DMS79 treated with DMSO at 0.1 percent for 48 hours (cell line): Measurements from ENCODE around the gene TGFBR1.

Source experiments
- DNase-seq: peaks from one replicate; lab custom pipeline; 2025; lab: John Stamatoyannopoulos, UW

TGFBR1 gene

DNA sequence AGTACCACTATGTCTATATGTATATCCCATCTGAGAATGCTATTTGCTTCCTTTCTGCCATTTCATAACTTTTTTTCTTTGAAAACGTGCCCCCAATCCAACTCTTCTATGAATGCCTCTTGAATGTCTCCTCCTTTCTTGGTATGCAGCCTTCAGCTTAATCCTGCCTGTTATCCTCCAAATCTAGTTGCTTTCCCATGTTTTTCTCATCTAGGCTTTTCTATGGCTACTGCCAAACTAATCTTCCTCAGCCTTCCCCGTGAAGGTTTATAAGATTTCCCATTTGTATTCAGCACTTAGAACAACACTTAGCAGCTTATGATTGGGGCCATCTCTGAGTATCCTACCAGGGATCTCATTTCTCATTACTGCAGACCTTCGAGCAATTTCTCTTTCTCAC lies 2.5 kb downstream of the TGFBR1 start:
- DNase-seq: no peak

DNA sequence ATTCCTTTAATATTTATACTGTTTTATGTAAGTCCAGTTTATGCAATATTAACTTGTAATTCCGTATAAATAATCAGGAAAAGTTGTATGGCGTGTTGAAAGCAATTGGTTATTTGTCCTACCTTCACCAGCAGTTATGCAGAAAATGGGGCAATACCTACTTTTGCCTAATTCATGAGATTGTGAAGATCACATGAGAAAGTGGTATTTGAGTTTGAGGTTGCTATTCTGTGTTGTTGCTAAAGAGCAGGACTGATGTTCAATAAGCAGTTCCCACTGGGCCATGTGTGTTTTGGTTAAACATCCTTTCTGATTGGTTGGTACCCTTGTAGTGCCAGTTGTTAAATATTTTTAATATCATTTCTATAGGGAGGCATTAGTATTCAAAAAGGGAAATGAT lies 3.2 kb downstream of the TGFBR1 start:
- DNase-seq: no peak

DNA sequence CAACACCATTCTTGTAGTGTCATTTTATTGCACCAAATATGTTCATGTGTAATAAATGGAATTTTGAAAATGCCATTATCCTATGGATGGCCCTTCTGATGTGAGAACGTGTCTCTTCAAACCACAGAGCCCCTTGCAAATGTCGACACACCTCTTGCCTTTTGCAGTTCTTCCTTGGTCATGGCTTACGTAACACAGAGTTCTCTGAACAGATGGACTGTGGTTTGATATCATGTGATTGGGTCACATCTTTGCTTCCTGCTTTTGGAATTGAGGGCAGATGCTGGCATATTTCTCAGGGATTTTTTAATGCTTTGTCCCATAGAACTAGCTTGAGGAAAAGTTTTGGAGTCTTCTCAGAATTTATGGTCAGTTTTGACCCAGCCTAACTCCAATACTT lies 4.6 kb downstream of the TGFBR1 start:
- no peak for DNase-seq

DNA sequence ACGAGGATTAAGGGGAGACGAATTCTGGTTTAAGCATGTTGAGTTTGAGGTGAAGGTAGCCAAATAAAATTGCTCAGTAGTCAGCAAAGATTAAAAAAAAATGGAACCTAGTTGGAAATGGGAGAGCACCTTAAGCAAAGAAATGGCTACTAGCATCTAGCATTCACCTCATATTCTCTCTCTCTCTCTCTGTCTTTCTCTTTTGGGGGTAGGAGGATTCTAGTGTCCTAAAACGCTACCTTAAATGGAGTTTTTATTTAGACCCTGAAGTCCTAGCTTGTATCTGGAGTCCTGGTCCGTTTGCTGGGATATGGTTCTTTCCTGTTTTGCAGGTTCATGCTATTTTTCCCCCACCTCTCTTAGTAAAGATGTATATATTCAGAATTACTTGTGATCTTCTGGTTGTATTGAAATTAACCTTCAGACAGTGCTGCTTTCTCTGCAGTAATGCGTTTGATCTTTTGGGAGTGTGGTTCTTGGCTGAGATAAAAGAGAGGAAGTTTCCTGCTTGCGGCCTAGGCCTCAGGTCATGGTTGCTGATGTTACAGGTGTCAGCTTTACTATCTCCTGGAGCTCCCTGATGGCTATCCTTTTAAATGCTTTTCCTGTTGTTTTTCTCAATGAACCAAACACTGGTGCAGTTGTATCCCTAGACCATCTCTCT lies 8.0 kb downstream of the TGFBR1 start:
- DNase-seq: no peak

DNA sequence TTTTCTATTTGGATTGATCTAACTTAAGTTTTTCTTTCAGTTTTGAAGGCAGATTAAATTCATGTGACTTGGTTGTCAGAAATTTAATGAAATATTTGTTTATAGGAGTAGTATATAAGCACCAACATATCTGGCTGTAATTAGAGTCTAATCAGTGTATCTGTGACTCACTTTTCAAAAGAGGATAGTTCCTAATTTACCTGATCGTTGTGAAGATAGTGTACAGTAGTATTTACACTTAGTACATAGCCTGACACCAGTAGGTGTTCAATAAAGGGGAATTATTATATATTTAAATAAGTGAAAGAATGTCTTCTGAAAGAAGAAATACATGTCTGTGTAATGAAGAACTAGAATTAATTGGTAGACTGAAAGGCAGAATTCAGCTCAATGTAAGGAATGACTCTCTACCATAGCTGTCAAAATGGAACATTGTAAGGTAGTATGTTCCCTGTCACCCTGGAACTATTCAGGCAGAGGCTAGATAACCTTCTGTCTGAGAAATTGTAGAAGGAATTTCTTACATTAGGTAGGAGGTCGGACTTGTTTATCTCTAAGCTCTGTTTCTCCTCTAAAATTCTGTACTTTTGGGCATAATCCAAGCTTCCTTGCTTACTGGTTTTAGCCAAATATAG lies 8.6 kb downstream of the TGFBR1 start:
- DNase-seq: no peak

DNA sequence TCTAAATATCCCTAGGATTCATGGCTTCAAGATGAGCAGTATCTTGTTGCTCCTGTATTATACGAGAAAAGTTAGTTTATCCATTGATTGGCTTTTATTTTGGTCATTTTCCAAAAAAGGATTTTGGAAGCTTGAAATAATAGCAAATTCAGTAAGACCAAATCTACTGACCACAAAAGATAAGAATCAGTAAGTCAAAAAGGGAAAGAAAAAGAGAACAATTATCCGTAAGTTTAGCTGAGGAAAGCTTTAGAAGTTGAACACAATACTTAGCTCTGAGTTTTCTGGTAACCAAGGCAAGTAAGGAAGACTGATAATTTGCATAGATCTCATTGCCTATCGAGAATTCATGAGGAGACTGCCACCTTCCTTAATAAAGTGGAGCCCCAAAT lies 9.1 kb downstream of the TGFBR1 start:
- no peak for DNase-seq

DNA sequence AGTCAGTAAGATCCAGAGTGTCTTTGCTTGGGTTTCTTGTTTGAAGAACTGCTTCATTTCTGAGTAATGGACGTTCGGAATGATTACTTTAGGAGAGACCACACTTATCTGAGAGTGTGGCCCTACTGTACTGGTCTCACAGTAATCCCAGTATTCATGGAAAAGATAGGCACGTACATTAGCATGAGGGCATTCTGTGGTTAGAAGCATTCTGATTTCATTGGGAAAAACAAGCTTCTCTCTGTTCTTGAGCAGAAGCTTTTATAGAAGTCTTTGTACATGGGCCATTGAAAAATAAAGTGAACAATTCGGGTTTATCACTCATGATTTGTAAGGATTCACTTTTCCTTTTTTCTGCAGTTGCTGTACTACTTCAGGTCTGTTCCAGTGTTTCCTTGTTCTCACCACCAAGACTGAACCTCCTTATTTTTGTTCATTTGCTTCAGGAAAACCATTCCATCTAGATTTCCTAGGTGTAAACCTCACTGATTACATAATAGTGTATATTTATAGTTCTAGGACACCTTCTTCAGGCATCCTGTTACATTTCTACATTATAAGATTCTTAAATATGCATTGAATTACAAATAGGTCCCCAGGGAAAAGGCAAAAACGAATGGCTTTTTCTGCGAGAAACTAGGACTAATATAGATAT lies 10.1 kb downstream of the TGFBR1 start:
- no peak for DNase-seq

DNA sequence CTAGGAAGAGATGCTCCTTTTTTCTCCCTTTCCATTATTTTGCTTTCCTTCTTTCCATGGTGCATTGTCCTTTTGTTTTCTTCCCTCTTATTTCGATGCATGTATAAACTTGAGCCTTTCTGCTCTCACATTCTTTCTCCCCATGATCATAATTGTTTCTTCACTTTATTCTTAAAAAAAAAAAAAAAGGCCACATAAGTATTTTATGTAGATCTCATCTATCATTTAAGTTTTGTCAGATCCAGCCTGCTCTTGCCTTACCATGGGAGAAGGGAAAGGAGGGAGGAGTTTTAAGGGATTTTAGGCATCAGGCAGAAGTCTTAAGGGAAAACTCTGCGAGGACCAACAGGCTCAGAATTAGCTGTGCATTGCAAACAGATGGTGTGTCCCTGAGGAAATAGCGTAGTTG lies 11.1 kb downstream of the TGFBR1 start:
- DNase-seq: no peak

DNA sequence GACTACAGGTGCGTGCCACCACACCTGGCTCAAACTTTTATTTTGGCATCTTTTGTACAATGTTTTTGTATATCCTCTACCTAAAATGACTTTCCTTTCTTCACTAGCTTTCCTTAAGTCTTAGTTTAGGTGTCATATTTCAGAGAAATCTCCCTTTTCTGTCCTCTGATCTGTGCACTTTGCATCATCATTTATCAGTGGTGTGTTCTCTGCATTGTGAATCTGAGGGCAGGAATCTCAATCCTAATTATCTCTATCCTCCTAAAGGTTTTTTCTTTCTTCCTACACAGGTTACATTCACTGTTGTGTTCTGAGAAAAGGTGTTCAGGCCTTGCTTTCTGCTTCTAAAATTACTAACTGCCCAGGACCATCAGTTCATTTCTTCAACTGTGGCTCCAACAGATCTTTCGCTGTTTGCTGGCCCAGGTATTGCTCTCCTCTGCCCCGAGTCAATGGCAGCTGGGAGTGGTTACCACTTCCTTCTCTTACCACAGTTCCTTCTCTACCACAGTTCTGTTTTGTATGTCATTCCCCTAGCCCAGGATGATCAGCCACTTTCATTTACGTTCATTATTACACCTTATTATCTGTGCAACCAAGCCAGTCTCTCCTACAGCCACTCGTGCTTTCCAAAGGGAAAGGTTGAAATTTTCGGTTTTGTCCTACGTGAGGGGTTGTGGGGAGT lies 14.0 kb downstream of the TGFBR1 start:
- no peak for DNase-seq

DNA sequence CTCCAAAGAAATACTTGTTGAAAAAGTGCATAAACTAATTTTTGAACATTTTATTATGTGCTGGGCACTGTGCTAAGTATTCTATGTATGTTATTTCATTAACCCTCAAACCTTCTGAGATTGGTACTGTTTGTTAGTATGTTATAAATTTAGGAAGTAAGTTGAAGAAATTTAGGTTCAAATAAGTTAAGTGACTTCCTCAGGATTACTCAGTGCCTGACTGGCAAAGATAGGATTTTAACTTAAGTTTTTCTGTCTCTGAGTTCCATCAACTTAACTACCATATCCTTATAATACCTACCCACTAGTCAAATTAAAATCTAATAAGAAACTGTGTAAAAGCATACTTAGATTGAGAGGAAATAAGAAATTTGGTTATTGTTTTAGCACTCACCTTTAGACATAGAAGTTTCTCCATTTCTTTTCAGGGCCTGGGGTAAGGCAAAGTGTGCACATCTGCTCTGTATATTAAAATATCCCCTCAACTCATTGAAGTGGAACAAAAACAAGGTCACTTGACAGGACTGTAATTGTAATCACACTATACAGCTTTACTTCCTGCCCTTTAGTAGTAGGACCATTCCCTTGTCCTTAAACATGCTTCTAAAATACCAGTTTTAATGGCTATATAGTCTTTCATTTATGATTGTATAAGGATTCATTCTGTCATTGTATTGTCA lies 15.2 kb downstream of the TGFBR1 start:
- no peak for DNase-seq

DNA sequence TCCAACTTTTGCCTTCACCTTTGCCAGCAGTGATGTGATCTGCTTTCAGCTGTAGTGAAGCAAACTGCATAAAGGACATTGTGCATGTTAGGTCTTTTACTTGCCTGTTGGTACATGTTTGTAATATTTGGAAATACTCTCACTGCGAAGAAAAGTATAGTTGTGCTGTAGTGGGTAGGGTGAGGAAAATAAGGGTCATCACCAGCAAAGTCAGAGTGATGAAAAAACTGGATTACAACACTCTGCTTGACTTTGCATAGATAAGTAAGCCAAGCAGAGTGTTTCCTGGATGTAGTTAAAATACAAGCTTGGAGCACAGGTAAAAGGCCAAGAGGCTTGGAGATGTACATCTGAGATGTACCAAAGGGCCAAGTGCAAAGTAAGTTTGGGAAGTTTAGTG lies 16.7 kb downstream of the TGFBR1 start:
- DNase-seq: no peak

DNA sequence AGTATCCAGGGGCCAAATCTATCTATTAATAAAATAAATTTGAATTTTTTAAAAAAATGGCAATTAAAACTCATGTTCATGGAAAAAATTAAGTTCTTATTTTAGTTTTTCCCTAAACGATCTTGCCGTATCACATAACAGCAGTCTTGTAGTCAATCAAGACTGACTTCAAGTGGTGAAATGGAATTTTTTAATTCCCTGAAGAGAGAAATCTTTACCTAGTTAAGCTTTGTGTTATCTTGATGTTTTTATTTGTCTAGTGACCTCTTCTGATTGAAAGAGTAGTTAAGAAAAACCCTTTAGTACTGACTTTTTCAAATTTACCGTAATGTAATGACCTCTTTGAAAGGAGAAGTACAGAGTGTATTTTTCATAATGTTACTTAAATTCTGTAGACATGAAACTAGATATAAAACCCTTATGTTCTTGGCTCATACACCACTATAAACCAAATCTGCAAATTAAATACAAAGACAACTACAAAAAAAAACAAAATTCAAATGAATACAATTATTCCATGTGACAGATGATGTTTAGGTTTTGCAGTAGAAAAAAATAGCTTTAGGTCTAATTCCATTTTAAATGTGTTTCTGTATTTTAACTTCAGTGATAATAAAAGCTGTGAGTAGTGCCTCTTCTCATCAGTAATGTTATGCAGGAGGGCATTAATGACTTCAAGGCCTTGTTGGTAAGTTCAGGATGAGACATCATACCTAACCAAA lies 19.8 kb downstream of the TGFBR1 start:
- no peak for DNase-seq

DNA sequence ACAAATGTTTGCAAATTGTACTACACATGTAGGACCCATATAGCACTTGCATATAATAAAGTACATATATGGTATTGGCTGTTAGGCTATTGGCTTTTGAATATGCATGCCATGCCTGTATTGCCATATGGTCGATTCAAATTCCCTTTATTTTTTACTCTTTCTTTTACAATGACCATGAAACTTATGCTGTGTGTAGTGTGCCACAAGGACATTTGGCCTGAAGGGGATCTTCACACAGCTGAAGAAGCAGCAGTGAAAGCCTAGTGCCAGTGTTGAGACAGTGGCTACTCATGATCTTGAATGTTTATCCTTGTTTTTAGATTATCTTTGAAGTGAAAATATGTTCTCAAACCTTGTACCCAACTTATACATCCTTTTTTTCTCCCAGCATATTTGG lies 20.5 kb downstream of the TGFBR1 start:
- no peak for DNase-seq

DNA sequence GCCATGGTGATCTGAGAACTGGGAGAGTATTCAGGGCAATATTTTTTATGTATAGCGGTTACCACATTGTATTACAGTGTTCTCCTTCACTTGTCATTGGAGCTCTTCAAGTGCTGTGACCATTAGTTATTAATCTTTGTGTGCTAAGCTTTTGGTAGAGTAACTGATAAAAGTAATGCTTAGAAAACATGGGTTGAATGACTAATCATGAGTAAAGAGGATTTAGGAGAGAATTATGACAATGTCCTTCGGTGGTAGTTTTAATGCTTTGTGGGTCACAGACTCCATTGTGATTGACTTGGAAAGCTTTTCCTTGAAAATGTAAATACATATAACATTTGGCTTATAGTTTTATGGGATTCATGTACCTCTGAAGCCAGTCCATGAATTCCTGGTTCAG lies 21.4 kb downstream of the TGFBR1 start:
- no peak for DNase-seq

DNA sequence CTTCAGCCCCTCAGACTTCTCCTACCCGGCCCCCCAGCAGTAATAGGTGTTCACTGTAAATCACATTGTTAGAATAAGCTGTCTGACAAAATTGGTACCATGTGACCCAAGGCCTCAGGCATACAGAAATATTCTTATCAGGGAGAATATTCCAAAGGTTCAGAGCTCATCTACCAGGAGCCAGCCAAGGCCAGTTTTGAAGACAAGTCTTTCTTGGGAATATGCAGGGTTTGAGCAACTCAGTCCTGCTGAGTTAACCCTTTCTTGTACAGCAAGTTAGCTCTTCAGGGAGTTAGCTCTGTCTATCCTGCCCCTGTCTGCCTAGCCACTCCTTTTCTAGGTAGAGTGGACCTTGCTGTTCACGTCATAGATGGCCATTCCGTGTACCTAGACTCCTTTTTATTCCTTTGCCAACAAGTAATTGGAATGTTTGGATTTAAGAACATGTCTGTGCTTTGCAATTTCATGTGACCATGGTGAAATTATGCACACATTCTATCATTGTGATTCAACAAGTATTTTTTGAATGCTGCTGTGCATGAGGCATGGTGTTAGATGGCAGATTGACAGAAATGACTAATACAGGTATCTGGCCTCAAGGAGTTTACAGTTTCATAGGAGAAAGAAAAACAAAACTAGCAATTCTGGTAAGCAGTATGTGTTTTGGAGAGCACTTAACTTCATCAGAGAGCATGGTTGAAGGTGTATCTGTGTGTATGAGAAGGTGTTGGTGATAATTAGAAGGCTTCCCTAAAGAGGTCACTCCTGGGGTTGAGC lies 22.6 kb downstream of the TGFBR1 start:
- DNase-seq: no peak

DNA sequence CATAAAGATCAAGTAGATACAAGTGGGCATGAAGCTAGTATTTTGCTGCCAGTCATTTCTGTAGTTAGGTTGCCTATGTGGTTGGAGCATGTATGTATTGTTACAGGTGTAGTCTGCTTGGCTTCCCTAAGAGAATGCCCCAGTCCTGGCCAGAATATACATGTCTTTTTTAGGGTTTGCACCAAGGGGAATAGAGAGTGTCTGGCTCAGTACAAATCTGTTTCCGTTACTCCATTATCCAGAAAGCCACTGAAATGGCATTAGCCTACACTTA lies 23.2 kb downstream of the TGFBR1 start:
- DNase-seq: no peak

DNA sequence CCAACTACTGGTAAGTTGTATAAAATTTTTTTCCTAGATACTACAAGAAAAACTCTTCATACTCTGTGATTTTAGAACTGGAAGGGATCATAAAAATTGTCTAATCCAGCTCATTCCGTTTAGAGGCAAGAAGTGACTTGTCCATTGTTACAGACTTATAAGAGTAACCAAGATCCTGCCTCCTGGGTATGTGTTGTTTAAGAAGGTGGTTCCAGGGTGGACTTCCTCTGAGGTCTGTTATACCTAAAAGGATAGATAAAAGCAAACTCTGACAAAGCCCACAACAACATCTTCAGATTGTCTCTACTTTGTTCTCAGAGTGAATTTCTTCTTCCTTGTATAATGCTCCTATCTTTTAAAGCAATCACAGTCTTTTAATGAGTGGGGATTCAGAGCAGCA lies 24.2 kb downstream of the TGFBR1 start:
- no peak for DNase-seq

DNA sequence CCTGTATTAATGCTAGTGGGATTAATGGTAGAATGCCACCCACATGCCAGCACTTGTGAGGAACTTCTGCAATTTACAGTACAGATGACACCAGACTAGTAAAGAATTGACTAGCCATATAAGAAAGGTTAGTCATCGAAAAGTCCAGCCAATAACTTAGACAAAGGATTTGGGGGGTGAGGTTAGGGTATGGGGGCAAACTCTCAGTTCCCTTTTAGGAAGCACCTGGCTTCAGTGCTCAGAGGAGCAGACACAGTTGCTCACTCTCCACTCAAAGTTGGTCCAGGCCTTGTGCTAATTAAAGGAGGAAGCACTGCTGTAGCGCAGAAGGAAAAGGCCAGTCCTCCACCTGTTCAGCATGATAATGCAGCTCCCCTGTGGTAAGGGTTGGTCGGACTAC lies 25.2 kb downstream of the TGFBR1 start:
- DNase-seq: no peak

DNA sequence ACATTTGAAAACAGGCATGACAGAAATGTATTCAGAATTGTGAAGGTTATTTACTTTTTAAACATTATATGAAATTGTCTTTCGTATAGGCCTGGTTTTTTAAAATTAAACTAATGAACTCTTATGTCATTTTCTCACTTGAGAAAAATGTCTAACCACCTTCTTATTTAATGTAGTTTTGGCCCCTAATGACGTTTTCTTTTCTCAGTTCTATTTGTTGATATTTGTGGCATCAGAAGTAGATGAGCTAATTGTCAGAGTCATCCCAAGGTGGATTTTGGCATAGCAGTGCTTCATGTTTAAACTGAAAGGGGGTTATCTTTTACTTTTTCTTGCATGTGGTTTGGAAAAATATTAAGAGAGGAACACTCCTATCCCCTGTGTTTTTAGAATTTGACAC lies 28.2 kb downstream of the TGFBR1 start:
- no peak for DNase-seq

DNA sequence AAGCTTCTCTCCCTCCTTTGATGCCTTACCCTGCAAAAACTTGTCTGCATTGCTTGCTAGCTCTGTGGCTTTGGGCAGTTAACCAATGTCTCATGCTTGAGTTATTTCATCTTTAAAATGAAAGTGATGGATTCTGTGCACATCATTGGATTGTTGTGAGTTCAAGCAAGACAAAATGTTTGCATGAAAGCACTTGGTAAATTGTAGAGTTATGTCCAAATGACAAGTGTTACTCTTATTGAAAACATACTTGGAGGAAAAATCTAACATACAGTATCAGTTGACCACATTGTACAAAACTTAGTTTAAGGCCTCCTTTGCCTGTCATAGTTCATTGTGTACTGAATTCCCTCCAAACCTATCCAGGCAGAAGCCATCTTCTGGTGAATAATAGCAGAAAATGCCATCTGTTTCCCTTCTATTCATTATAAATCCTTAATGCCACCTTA lies 30.0 kb downstream of the TGFBR1 start:
- DNase-seq: no peak

DNA sequence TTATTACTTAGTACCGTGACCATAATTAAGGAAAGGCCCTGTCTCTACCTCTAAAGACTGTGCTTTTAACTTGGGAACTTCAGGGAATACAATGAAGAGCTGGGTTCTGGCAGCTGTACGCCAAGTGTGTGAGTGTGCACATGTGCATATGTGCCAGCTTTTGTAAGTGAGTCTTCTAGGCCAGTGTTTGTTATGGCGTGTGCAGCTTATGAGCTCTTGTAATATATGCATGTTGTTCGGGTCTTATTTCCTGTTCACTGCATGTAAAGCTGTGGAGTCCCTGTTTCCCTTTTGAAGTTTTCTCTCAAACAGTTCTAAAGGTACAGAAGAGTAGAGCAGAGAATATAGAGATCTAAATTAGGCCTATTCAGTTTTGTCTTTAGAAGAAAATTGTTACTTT lies 30.5 kb downstream of the TGFBR1 start:
- no peak for DNase-seq
